ENCODE results near the gene GFM1. TPM values are rescaled to one million over a fixed set of nuclear protein-coding genes. Genes with fewer than 3 reads are reported as not detected.
"Not testable (repeated sequence)": the region's sequence is repeated elsewhere in the genome, so short reads cannot be mapped to it uniquely, and the experiment has no call there.

GFM1 gene
- total RNA-seq, 1 donor from 2014 or later, result 20.8 TPM

DNA sequence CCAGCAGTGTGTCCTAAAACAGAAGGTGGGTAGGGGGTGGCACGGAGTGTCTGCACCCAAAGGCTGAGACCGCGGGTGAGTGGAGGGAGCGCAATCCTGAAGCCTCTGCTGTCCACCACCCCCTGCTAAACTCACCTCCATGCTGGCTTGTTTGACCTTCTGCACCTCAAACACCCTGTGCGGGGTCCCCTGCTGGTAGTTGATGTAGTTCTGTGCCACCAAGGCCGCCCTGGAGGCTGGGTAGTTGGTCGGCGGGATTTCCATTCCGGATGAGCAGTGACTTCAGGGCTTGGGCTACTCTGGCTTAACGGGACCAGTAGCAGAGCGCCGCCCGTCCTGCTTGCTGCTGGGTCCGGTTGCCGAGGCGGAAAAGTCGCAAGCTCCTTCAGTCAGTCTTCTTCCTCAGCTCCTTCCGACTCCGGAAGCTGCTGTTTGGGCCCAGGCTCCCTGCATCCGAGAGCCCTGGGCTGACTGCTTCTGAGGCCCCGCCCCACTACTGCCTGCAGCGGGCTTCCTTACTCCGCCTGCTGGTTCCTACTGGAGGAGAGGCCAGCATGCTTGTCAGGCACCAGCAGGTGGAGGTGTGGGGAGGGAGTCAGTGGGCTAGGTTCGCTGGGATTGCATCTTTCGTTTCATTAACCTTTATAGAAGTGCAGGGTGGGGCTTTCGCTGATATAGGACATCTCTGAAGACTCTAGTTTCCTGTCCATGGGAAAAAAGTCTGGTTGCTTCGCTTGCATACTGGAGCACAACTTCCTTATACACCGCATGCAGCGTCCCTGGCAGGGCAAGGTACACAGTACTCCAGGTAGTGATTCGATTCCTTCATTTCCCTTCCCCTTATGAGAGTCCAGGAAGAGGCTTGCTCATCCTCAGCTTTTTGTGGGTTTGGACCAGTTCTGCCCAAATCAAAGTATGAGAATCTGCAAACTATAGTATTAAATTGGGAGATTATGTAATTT lies 28.2 kb downstream of the GFM1 start, which contains the start of gene LXN:
TSS of gene LXN (minus strand) at position 434 of the 962 bp plus-strand sequence. CDS start at position 264, 170 bp downstream.
- peak; percentile 39 for DNase-seq (ENCODE audit: low read depth)
- peak within 1 kb of the TSS; percentile 71 for H3K4me3 ChIP-seq (ENCODE audit: low read depth, low read length)
- TF ChIP-seq, protein P1, sequence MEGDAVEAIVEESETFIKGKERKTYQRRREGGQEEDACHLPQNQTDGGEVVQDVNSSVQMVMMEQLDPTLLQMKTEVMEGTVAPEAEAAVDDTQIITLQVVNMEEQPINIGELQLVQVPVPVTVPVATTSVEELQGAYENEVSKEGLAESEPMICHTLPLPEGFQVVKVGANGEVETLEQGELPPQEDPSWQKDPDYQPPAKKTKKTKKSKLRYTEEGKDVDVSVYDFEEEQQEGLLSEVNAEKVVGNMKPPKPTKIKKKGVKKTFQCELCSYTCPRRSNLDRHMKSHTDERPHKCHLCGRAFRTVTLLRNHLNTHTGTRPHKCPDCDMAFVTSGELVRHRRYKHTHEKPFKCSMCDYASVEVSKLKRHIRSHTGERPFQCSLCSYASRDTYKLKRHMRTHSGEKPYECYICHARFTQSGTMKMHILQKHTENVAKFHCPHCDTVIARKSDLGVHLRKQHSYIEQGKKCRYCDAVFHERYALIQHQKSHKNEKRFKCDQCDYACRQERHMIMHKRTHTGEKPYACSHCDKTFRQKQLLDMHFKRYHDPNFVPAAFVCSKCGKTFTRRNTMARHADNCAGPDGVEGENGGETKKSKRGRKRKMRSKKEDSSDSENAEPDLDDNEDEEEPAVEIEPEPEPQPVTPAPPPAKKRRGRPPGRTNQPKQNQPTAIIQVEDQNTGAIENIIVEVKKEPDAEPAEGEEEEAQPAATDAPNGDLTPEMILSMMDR (conservative IDR thresholded peaks at IDR 0.05; ENCODE audit: low read depth, low read length), result peak; percentile 90

DNA sequence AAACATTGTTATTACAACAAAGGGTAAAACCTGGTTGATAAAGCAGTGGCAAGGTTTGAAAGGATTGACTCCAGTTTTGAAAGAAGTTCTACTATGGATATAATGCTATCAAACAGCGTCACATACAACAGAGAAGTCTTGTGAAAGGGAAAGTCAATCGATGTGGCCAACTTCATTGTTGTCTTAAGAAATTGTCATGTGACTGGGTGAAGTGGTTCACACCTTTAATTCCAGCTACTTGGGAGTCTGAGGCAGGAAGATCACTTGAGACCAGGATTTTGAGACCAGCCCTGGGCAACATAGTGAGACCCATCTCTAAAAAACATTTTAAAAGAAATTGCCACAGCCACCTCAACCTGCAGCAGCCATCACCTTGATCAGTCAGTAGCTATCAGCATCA lies 34.4 kb downstream of the GFM1 start:
- no peak for DNase-seq (ENCODE audit: low read depth)

DNA sequence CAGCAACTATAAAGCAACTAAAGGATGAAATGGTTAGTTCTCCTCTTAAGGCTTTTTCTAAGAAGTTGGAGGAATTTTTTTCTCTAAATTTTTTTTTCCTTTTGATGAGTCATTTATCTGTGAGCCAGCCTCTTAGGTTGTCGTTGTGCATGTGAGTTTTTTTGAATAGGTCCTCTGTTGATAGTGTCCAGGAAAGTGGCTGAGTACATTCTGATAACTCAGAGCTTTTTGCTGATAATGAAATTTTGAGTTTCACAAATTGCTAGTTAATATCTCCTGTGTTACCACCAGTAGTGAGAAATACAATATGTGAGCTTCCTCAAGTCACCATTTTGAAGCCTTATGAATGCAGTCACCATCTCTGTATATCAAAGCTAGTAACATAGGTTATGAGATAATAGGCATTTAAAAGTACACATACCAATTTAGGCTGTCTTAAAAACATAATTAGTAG lies 35.2 kb downstream of the GFM1 start:
- TF ChIP-seq, protein P1 (conservative IDR thresholded peaks at IDR 0.05; ENCODE audit: low read depth, low read length), result no peak
- no peak for DNase-seq (ENCODE audit: low read depth)
- no peak overlapping the region for H3K4me3 ChIP-seq (ENCODE audit: low read depth, low read length)

More for the DNA sequence above, 34.4 kb downstream of the GFM1 start:
- TF ChIP-seq, protein P1 (conservative IDR thresholded peaks at IDR 0.05; ENCODE audit: low read depth, low read length), result no peak
- H3K4me3 ChIP-seq (ENCODE audit: low read depth, low read length), result no peak overlapping the region

DNA sequence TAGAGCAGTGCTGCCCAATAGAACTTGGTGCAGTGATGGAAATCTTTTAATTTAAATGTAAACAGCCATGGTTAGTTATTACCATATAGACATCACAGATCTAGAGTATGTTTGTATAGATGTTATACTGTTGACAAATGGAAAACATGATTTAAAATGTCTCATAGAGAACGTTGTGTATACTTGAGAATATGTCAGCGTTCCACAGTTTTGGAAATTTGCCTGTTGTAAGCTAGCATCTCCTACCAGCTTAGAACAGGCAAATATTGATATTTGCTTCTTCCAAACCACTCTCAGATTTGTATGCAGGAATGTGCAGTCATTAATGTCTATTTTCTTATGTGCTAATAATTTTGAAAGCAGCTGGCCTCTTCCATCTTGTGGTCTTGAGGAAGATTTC lies 36.5 kb downstream of the GFM1 start:
- no peak for DNase-seq (ENCODE audit: low read depth)
- no peak overlapping the region for H3K4me3 ChIP-seq (ENCODE audit: low read depth, low read length)
- TF ChIP-seq, protein P1 (conservative IDR thresholded peaks at IDR 0.05; ENCODE audit: low read depth, low read length), result no peak

DNA sequence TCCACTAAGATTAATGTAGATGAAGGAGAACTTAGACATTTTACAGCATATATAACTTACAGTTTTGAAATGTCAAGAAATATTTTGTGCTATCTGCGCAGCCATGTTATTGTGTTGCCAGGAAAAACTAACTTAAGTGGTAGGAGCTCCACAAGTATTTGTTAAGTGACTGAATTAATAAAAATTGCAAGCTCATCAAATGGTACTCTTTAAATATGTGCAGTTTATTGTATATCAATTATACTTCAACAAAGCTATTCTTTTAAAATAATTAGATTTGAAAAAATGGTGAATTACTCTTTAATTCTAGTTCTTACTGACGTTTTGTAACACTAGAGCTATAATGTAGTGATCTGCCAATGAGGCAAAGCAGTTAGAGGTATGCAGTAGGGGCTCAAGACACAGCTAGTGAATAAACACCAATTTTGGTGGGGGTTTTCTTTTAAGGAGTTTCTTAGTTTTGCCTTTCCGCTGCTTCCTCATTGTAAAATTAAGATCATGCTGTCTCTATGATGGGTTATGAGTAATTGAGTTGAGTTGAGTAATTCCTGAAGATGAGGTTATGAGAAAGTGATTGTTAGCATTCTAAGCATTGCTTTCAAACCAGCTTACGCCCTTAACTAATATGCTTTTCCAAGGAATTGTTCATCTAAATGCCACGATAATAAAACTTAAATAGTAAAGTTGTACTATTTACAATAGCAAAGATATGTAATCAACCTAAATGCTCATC lies 39.1 kb downstream of the GFM1 start:
- no peak overlapping the region for H3K4me3 ChIP-seq (ENCODE audit: low read depth, low read length)
- TF ChIP-seq, protein P1 (conservative IDR thresholded peaks at IDR 0.05; ENCODE audit: low read depth, low read length), result no peak
- no peak for DNase-seq (ENCODE audit: low read depth)

DNA sequence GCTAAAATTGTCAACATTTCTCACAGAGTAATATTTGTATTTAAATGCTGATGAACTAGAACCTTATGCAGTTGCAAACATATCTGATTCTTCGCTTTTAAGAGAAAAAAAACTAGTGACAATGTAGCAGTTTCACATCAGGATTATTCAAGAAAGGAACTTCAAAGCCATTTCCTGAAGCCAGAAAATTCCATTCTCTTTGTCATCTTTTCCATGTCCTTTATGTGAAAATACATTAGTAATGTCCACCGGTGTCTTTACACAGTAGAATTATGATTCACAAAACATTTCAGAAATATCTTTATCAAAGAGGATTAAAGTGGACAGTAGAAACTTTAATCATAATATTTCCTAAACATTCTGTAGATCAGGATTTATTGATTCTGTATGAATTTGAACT lies 40.8 kb downstream of the GFM1 start:
- no peak overlapping the region for H3K4me3 ChIP-seq (ENCODE audit: low read depth, low read length)
- TF ChIP-seq, protein P1 (conservative IDR thresholded peaks at IDR 0.05; ENCODE audit: low read depth, low read length), result no peak
- DNase-seq (ENCODE audit: low read depth), result no peak

DNA sequence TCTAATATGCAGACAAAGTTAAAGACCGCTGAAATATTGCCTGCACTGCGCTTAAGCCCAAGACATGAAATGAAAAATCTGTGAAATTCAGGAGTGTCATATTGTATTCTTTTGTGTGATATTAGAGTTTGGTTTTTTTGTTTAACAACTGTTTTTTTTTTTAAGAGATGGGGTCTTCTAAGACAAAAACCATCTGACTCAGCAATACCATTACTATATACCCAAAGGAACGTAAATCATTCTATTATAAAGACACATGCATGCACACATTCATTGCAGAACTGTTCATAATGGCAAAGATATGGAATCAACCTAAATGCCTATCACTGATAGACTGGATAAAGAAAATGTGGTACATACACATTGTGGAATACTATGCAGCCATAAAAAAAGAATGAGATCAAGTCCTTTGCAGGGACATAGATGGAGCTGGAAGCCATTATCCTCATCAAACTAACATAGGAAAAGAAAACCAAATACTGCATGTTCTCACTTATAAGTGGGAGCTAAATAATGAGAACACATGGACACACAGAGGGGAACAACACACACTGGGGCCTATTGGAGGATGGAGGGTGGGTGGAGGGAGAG lies 49.6 kb downstream of the GFM1 start:
- not testable (repeated sequence) for DNase-seq (ENCODE audit: low read depth); H3K4me3 ChIP-seq (ENCODE audit: low read depth, low read length)
